Coronary artery (tissue), 2 donors: ENCODE measurements around the gene TRIL.

Experiments used
- DNase-seq: peaks from one replicate; pipeline ENCODE4 v3.0.0-alpha.2; 2017; ENCODE audit warnings: low spot score
- H3K27ac ChIP-seq, 2 donors: fragments of 200-600 bp; sonication (generic); one replicate each; pipeline ENCODE4 v1.5.1; 2016 to 2019
- H3K4me3 ChIP-seq: fragments of 200-600 bp; sonication (generic); 2 replicates; pipeline ENCODE4 v1.5.1; 2016; ENCODE audit warnings: mild to moderate bottlenecking, moderate library complexity
- CTCF ChIP-seq: fragments of 200-600 bp; sonication (generic); IDR thresholded peaks from one replicate; pipeline ENCODE4 v1.5.1; 2019; ENCODE audit warnings: antibody characterized with exemption

Gene TRIL

GRCh38 chr7:28958235-28958979, at the start of gene TRIL:
Gene TRIL (minus strand): TSS chr7:28958330. CDS start chr7:28958046, 284 bp downstream.
- H3K4me3 ChIP-seq = peak within 1 kb of the TSS; percentile 76
- TF ChIP-seq CTCF = no peak
- DNase-seq = peak; percentile 79
- H3K27ac ChIP-seq = peak within 1 kb of the TSS in 1 of 2 donors; percentile 32

GRCh38 chr7:29007127-29007526, 49.0 kb upstream of the TRIL start:
- no peak overlapping the region for H3K27ac ChIP-seq
- no peak for TF ChIP-seq CTCF
- no peak overlapping the region for H3K4me3 ChIP-seq
- DNase-seq = no peak

GRCh38 chr7:29005829-29006228, 47.7 kb upstream of the TRIL start:
- Histone ChIP-seq H3K4me3 (no peak overlapping the region), H3K27ac (no peak overlapping the region)
- no peak for TF ChIP-seq CTCF
- DNase-seq = no peak

- Histone ChIP-seq H3K27ac (no peak overlapping the region), H3K4me3 (no peak overlapping the region)
- DNase-seq = no peak
- no peak for TF ChIP-seq CTCF
These were observed 47.3 kb upstream of the TRIL start for GRCh38 chr7:29005406-29005805.

- DNase-seq = no peak
- H3K4me3 ChIP-seq = no peak overlapping the region
- no peak for TF ChIP-seq CTCF
- no peak overlapping the region for H3K27ac ChIP-seq
These were observed 45.6 kb upstream of the TRIL start for GRCh38 chr7:29003703-29004102.

- DNase-seq = no peak
- Histone ChIP-seq H3K4me3 (no peak overlapping the region), H3K27ac (no peak overlapping the region)
- no peak for TF ChIP-seq CTCF
These were observed 42.6 kb upstream of the TRIL start for GRCh38 chr7:29000717-29001076.
